OCI-LY1 (cell line): ENCODE measurements around the gene ANAPC5.

Experiments used
- CTCF ChIP-seq: fragments of 200-600 bp; sonication (generic), shearing (Covaris generic); IDR thresholded peaks from 2 replicates; pipeline ENCODE4 v1.5.1; 2017; ENCODE audit warnings: mild to moderate bottlenecking, antibody characterized with exemption, low read length, moderate library complexity, mixed read lengths
- EZH2 ChIP-seq: fragments of 200-600 bp; sonication (generic), shearing (Covaris generic); IDR thresholded peaks from 2 replicates; pipeline ENCODE4 v1.8.0; 2017; ENCODE audit warnings: borderline replicate concordance, mixed run types, mild to moderate bottlenecking, antibody characterized with exemption, low read length, moderate library complexity, mixed read lengths

GRCh38 chr12:121263206-121263935 lies 88.8 kb downstream of the ANAPC5 start:
- TF ChIP-seq CTCF, result no peak
- TF ChIP-seq EZH2, result no peak
